ENCODE results near the gene COQ2.
A peak's percentile ranks its signal among the peaks of the same experiment; 100 is the strongest.
"Not testable (repeated sequence)": the region's sequence is repeated elsewhere in the genome, so short reads cannot be mapped to it uniquely, and the experiment has no call there.

Gene COQ2

DNA sequence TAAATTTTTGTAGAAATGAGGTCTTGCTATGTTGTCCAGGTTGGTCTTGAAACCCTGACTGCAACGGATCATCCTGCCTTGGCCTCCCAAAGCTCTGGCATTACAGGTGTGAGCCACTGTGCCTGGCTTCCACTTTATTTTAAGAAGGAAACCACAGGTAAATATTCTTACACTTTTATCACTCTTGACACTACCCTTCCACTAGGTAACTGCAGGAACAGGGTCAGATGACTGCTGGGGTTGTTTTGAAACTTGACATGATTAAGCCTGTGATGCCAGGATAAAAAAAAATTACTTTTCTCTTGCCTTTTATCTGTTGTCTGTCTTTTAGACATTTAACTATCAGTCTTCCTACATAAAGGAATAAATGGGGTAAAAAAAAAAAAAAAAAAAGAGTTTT is 43.5 kb downstream of the COQ2 start:
- DNase-seq: no peak

DNA sequence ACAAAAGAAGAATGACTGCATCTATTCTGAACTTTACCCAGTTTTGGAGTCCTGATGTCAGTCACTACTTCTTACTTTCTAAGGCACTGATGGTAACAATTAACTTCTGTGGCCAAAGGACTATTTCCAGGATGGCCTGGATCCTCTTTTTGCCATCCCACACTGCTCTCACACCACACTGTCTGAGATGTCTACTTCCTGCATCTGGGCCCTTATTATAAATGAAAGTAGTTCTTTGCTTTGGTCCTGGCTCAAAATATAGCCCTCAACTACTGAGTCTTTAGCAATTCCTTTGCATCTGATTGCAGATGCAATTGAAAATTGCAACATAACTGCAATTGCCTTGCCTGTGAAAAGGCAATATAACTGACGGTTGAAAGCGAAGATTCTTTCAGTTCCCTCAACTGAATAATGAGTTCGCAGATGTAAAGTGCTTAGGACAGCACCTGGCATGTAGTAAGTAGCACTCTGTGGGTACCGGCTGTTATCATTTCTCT is 44.2 kb downstream of the COQ2 start:
- no peak for DNase-seq

DNA sequence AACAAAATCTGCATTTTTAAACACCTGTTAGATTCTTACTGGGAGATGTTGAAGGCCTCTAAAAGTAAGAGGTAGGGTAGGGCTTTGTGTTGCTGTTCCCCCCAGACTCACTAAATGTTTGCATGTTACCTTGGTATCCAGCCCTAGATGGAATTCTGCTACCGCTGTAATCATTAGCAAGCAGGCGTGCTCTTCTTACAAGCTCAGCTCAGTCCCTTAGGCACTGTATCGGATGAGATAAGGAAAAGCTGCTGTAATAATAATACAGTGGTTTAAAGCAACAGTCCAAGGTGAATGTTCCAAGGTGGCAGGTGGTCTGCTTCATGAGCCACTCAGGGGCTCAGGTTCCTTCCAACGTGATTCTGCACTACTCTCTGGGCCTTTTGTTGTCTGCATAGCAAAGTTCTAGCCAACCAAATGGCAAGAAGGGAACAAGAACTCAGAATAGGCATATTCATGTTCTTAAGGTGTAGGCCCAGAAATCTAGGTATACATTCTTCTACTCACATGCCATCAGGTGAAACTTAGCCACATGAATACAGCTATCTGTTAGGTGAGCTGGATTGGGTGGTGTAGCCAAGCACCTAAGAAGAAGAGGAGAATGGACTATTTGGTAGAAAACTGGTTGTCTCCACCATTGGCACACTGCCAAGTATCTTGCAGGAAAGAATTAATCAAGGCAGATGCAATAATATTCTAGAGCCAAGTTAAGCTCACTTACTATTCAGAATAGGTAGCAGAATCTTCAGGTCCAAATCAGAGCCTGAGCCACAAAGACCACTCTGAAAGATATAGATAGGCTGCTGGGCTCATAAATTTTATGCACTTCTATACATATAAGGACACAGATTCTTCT is 46.0 kb downstream of the COQ2 start:
- no peak for DNase-seq

DNA sequence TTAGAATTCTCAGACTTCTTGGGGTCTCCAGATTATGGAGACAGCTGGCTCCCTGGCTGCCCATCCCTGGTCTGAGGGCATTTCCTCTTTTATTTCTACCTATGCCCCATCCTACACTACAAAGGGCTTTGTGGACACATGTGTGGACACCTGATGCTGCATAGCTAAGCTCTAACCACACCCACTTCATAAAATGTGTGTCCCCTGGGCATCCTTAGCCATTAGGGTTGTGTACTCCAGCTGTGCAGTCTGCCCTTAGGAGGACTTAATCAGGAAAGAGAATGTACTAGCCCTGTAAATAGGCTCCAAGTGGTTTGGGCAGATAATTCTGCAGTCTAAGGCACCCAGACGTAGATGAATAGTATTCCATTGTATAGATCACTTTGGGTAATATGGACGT is 47.0 kb downstream of the COQ2 start:
- DNase-seq: peak; percentile 14 to 59

DNA sequence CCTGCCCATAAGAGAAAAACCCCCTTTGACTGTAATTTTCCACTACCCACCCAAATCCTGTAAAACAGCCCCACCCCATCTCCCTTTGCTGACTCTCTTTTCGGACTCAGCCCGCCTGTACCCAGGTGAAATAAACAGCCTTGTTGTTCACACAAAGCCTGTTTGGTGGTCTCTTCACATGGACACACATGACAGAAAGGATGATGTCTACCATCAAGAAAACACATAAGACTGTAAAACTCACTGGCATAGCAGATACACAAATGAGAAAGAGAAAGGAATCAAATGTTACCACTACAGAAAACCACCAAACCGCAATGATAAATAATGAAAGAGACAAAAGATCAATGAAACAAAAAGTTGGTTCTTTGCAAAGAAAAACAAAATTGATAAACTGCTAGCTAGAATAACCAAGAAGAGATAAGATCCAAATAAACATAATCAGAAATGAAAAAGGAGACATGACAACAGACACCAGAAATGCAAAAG is 48.9 kb downstream of the COQ2 start:
- DNase-seq: not testable (repeated sequence)

DNA sequence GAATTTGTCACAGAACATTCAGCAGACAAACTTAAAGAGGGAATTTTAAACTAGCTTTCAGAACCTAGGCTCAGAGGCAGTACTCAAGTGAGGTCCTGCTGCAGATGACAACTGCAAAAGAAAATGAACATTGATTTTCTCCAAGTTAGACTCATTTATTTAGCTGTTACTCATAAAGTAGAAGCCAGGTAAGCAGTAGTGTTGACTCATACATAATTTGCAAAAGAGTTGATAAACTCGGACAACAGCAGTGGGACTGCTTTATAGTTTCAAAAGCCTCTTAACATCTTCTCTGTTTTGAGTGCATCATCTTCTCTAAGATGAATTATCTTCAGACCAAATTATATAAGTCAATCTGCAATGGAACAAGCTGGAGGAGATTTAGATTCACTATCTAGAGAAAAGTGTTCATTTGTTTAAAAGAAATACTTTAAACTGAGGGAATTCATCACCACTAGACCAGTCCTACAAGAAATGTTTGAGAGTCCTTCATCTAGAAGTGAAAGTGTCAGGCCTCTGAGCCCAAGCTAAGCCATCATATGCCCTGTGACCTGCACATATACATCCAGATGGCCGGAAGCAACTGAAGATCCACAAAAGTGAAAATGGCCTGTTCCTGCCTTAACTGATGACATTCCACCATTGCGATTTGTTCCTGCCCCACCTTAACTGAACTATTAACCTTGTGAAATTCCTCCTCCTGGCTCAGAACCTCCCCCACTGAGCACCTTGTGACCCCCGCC is 49.5 kb downstream of the COQ2 start:
- DNase-seq: no peak

DNA sequence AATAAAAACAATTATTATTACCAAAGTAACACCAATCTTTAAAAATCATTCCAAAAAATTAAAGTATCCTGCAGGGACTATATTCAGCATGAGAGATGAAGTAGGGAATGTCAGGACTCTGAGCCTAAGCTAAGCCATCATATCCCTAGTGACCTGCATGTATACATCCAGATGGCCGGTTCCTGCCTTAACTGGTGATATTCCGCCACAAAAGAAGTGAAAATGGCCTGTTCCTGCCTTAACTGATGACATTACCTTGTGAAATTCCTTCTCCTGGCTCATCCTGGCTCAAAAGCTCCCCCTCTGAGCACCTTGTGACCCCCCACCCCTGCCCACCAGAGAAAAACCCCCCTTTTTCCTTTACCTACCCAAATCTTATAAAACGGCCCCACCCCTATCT is 50.2 kb downstream of the COQ2 start:
- DNase-seq: not testable (repeated sequence)

DNA sequence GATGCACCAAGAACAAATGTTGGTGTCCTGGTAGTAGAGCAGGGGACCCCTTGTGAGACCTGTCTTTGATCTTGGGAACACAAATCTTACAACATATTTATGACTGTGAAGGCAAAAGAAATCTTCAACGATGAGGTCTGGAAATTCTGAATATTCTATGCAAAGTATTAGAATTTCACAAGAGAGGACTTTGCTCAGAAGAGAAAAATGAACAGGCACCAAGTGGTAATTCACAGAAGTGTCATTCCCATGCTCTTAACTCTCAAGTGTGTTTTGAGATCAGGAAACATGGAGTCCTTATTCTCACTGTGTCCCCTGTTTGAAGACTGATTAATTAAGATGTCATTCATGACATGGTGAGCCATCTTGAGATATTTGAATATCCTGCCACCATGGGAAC is 52.5 kb downstream of the COQ2 start:
- DNase-seq: no peak

DNA sequence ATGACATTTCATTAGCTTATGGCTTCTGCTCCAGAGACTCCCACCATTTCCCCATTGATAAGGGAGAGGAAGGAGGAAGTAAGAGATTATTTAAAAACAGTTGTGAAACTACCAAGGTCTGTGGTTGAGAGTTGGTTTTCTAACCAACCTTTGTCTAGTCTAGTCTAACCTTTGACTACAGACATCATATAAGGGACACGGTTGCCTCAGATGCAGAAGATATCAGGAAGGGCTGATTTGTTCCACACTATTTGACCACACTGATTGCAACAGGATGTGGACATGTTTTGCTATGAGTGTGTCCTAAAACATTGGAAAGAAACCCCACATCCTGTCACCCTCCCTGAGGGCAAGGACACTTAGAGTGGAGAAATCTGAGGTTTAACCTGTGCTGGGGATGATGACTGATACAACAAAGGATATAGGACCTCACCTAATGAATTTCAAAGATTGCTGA is 53.0 kb downstream of the COQ2 start:
- DNase-seq: no peak

DNA sequence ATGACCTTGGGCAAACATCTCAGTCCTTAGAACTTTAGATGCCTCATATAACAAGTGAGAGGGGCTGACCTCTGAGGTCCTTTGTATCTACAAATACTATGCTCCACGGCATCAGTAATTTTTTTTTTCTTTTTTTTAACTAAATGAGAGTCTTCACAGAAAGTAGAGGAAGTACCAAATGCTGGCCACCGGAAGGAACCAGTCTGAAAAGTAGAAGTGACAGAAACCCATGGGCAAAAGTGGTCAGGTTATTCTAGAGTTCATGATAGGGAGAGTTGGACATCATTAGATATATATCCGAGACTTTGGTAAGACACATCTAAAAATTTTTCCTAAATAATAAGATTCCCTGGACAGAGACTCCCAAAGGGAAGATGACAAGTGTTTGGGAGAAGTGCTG is 53.7 kb downstream of the COQ2 start:
- DNase-seq: no peak

DNA sequence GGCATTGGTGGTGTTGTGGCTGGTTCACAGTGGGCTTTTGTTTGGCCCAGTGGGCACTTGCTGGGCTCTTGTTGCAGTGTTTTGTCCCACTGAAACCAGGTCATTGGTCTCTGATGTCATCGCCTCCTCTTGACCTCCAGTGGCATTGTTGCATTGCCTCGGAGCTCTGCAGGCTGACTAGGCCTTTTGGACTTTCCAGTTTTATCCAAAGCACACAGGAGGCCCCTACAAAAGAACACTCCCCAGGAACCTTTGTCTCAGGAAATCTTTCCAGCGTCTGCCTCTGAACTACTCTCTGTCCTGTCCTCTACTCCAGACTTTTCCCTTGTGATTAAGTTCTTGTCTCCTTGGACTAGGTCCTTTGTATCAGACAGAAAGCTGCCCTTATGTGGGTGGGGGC is 54.8 kb downstream of the COQ2 start:
- DNase-seq: no peak

DNA sequence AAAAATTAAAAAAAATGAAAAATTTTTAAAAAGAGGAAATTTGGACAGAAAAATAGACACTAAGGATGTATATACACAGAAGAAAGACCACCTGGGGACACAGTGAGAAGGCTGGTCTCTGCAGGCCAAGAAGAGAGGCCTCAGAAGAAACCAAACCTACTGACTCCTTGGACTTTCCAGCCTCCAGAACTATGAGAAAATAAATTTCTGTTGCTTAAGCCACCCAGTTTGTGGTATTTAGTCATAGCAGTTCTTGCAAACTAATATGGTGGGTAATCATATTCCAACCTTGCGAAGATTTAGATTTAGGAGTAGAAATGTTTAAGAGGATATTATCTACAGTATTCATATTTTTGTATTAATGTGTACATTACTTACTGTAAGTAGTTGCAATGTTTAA is 56.4 kb downstream of the COQ2 start:
- no peak for DNase-seq

DNA sequence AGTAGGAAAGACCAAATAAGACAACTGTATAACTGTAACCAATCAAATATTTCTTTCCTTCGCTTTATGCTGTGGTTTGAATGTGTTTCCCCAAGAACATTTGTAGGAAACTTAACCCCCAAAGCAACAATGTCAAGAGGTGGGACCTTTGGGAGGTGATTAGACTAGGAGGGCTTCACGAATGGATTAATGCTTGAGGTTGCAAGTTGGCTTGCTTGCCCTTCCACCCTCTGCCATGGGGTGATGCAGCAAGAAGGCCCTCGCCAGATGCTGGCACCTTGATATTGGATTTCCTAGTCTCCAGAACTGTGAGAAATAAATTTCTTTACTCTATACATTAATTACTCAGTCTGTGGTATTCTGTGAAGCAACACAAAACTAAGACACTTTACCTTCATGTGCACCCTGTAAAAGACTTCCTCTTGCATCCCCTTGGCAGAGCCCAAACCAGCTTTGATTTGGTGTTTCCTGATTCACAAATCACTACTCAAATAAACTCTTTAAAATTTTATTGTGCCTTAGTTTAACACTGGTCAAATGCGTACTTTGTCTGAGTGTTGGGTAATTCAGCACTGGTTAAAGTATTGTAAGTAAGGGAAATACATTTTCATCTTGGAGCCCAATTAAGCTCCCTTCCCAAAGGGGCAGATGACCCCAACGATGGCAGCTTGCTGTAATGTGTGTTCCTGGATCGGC is 59.9 kb downstream of the COQ2 start:
- DNase-seq: no peak

DNA sequence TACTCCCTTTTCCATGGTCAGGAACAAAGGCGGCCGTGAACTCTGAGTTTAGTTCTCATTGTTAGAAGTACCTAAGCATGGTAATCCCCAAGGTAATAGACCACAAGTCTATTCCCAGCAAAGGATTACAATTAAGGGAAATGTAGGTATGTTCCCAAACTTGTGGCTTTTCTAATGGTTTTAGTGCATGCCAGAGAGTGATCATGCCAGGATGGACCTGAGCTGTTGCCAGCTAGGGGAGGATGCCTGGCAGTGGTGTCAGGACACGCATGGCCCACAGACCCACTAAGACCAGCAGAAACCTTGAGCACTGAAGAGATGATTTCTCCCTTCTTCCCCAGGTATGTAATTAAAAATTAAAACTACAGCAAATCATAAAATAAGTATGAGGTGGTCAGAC is 60.8 kb downstream of the COQ2 start:
- DNase-seq: no peak

DNA sequence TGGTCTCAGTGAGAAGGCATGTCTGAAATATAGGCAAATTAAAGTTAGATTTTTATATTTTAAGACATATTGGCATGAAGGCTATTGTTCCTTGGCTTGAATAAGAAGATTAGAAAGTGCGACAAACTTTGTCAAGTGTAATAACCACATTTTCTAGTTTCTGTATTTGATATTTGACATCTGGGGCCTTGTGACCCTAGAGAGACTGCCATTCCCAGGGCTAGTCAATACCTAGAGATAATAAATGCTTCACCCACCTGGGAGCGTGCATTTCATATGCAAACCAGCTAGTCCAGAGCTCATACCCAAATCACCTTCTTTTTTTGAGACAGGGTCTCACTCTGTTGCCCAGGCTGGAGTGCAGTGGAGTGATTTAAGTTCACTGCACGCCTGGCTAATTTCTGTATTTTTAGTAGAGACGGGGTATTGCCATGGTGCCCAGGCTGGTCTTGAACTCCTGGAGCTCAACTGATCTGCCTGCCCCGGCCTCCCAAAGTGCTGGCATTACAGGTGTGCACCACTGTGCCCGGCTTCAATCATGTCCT is 62.6 kb downstream of the COQ2 start:
- DNase-seq: no peak

DNA sequence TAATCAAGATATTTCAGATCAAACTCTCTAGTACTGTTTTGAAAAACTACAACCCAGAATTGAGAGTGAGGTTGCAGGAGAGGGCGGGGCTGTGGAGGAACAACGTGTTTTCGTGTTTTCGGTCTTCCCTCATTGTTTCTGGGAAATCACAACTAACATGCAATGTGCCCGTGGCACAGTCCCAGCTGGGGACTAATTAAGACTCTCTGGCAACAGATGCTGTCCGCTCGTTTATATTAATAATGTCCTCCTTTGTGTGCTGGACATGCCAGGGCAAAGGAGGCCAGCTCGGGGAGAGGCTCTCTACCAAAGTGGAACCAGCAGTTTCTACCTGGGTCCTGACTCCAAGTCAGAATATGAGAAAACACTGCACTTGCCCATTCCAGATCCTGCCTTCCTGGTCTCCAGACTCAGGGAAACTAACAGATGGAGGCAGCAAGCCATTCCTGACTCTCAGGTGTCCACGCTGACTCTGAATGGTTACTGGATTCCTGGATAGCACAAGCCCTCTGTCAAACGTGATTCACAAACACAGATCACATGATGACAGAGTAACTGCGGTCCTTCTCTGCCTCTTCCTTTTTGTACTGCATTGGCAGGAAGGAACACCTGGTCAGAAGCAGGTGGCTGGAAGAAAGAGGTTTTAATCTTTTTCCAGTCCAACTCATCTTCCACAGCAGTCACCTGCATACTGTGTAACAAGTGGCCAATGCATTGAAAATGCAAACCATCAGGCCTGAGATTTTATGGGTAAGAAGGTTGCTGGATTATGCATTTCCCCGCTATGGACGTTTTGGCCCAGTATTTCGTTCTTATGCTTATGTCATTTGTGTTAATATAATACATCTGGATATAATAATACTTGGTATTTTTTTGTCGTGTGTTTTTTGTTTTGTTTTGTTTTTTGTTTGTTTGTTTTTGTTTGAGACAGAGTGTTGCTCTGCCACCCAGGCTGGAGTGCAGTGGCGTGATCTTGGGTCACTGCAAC is 65.0 kb downstream of the COQ2 start:
- peak; percentile 15 to 72 for DNase-seq

DNA sequence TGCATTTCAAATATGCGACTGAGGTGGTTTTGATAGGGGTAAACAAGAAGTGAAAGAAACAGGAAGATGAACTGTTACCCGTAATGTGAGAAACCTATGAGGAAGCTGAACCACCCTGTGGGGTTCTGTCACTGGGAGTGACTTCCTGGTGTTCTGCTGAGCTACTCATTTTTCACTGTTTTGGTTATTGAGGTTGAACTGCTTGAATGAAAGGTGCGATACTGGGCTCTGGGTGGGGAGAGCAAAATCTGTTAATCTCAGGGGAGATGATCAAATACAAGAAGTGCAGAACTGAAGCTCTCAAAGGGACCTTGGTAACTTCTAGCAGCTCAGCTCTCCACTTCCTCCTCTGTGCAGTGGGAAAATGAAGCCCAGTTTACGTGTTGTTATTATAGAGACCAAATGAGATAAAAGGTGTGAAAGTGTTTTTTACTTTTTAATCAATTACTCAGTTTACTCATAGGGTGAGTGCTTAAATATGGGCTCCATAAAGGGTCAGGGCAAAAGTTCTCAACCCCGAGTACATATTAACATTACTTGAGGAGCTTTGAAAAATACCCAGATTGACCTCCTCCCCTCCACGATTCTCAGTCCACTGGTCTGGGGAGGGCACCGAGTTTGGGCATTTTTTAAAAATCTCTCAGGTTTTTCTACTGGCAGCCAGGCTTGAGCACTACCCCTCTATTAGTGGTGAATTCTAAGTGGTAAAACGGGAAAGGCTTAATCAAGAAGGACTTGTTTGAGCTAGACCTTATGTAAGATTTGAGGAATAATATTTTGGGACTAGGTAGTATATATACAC is 66.7 kb downstream of the COQ2 start:
- no peak for DNase-seq

DNA sequence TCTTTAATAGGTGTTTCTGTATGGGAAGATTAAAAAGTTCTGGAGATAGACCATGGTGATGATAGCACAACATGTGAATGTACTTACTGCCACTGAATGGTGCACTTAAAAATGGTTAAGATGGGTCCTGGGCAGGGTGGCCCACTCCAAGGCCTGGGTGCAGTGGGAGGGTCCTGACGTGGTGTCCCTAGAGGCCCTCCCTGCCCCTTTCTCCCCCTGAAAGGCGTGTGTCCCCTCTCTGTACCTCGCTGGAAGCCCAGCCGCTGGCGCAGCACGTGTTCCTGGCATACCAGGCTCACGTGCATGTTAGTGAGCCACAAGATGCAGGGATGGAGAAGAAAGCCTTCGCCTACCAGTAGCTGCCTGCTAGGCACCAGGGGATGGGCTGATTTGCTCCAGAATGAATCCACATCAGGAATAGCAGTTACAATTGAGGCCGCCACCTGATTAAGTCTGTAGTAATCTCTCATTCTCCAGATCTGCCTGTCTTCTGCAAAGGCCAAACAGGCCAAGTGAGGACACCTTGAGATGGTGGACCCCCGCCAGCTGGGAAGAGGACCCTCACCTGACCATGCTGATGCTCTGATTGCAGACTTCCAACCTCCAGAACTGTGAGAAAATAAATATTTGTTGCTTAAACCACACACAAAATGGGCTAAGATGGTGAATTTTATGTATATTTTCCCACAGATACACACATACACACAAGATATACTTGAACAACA is 67.5 kb downstream of the COQ2 start:
- no peak for DNase-seq

DNA sequence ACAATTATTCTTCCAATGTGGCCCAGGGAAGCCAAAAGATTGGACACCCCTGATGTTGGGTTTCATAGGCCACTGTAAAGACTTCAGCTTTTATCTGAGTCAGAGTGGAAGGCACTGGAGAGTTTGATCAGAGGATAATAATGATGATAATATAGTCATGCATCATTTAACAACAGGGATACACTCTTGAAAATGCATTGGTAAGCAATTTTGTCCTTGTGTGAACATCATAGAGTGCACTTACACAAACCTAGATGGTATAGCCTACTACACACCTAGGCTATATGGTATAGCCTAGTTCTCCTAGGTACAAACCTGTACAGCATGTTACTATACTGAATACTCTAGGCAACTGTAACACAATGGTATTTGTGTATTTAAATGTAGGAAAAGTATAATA is 70.5 kb downstream of the COQ2 start:
- no peak for DNase-seq
